HG02588 (cell line): ENCODE measurements around the gene CFC1B.
"Not testable (repeated sequence)": the region's sequence is repeated elsewhere in the genome, so short reads cannot be mapped to it uniquely, and the experiment has no call there.

Experiments
- ATAC-seq: cut with Tn5 transposase; IDR thresholded peaks from one replicate; pipeline ENCODE4 v1.9.1; 2021; ENCODE audit warnings: mild to moderate bottlenecking, moderate library complexity; ENCODE audit not compliant: unreplicated experiment

CFC1B gene

GRCh38 chr2:130556441-130556840, 35.4 kb downstream of the CFC1B start:
- not testable (repeated sequence) for ATAC-seq

- ATAC-seq = not testable (repeated sequence)
Measured at GRCh38 chr2:130566165-130566564, 45.1 kb downstream of the CFC1B start.

- not testable (repeated sequence) for ATAC-seq
Measured at GRCh38 chr2:130571929-130572328, 50.9 kb downstream of the CFC1B start.

GRCh38 chr2:130574230-130574629, 53.2 kb downstream of the CFC1B start:
- not testable (repeated sequence) for ATAC-seq

GRCh38 chr2:130576209-130576784, 55.3 kb downstream of the CFC1B start:
- ATAC-seq = not testable (repeated sequence)

- not testable (repeated sequence) for ATAC-seq
Measured at GRCh38 chr2:130577559-130577958, 56.5 kb downstream of the CFC1B start.
